ENCODE results near the gene LRTM2. TPM values are rescaled to one million over a fixed set of nuclear protein-coding genes. Genes with fewer than 3 reads are reported as not detected.

The LRTM2 gene
- total and polyA plus RNA-seq, 9 of the 15 experiments (the other 6 are each of a cell fraction or from before 2014, with no cell fraction given): 0.09 TPM; not detected in 8

DNA sequence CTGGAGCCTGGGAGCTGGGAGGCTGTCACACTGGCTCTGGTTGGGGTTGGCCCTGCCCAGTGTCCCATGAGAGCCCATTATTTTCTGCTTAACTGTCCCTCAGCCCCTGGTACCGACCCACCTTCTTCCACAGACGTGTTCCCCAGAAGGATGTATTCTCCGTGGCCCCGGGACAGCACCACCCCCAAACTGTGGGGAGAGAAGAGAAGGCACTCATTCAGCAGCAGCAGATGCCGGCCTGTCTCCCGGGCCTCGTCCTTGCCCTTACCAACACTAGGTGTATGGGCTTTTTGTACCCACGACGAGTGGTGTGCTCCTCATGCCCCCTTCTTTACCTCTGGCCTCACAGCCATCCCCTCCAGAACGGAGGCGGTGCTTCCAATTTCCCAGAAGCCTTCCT is 38.1 kb downstream of the LRTM2 start:
- Histone ChIP-seq H3K4me1 (replicated peaks in 1 of 2; ENCODE audit: control insufficient read depth in 2 of 2, insufficient read depth in 2 of 2, low read length in 2 of 2) (no peaks in the 10 kb centered on the region), H3K27me3 (ENCODE audit: control insufficient read depth in 2 of 2, insufficient read depth in 2 of 2, low read length in 2 of 2) (peaks cover 3 to 63% of the 10 kb centered on the region in 2 experiments; a peak in 4 of 5 replicates), H3K9me1 (ENCODE audit: control insufficient read depth, insufficient read depth, low read length) (no peaks in the 10 kb centered on the region), H3K4me3 (no peak overlapping the region), H3K27ac (ENCODE audit: extremely low read depth, low read depth, low read length) (no peak overlapping the region), H3K9me3 (replicated peaks; ENCODE audit: control insufficient read depth, insufficient read depth, low read depth, low read length) (no peaks in the 10 kb centered on the region), H3K36me3 (ENCODE audit: control insufficient read depth, insufficient read depth, low read length) (no peaks in the 10 kb centered on the region), H2AFZ (ENCODE audit: low read depth, low read length) (no peak overlapping the region), H3K4me2 (ENCODE audit: insufficient read depth, low read length) (no peak overlapping the region), H3K9ac (ENCODE audit: insufficient read depth in 1 of 2, low read depth in 2 of 2, low read length in 2 of 2) (no peak overlapping the region), H4K20me1 (replicated peaks; ENCODE audit: control insufficient read depth, insufficient read depth, low read length) (no peaks in the 10 kb centered on the region), H3K79me2 (ENCODE audit: control insufficient read depth, insufficient read depth, low read length) (no peaks in the 10 kb centered on the region)
- WGBS (ENCODE audit: insufficient coverage, low coverage, missing lambda C conversion rate): 2% methylated on average over 8 of the region's 11 CpGs
- FAIRE-seq (no peak), ATAC-seq (no peak), DNase-seq (ENCODE audit: extremely low read depth in 1 of 4, low spot score in 3 of 4) (no peak)
- BruUV-seq (replicated peaks): no TSS peak
- in situ Hi-C loops (cut with MboI) (no loop called here), intact Hi-C loops (cut with micrococcal nuclease) (no loop called here)
- TF ChIP-seq E4F1 (CRISPR knock-in tag; IDR thresholded peaks at IDR 0.05; ENCODE audit: borderline replicate concordance) (no peak), ZNF3 (CRISPR knock-in tag; IDR thresholded peaks at IDR 0.05) (no peak), KDM1A (IDR thresholded peaks at IDR 0.05) (no peak), BHLHE40 (IDR thresholded peaks at IDR 0.05; ENCODE audit: low read length) (no peak), PHB2 (IDR thresholded peaks at IDR 0.05; ENCODE audit: low read depth) (no peak), PHF21A (IDR thresholded peaks at IDR 0.05; ENCODE audit: borderline replicate concordance, low read depth) (no peak), RBM25 (IDR thresholded peaks at IDR 0.05; ENCODE audit: low read depth, low read length, severe bottlenecking) (no peak), KLF10 (CRISPR knock-in tag; IDR thresholded peaks at IDR 0.05) (no peak)
- TF ChIP-seq, protein P1, sequence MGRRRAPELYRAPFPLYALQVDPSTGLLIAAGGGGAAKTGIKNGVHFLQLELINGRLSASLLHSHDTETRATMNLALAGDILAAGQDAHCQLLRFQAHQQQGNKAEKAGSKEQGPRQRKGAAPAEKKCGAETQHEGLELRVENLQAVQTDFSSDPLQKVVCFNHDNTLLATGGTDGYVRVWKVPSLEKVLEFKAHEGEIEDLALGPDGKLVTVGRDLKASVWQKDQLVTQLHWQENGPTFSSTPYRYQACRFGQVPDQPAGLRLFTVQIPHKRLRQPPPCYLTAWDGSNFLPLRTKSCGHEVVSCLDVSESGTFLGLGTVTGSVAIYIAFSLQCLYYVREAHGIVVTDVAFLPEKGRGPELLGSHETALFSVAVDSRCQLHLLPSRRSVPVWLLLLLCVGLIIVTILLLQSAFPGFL (CRISPR knock-in tag; IDR thresholded peaks at IDR 0.05): no peak
- CTCF ChIA-PET (ENCODE audit: low intra/inter-chr PET ratio): no interaction called here
- POLR2A ChIA-PET: no interaction called here

Data from K562 (cell line).